KMS-11 (cell line): ENCODE data around the gene PSMB2.

Experiments used
- H2AFZ ChIP-seq: fragments of 200-600 bp; sonication (generic); 2 replicates; pipeline ENCODE4 v1.6.1; 2016; ENCODE audit warnings: antibody characterized with exemption, mixed run types, low read depth
- H3K27ac ChIP-seq: fragments of 200-600 bp; sonication (generic); 2 replicates; pipeline ENCODE4 v1.6.1; 2016; ENCODE audit warnings: mild to moderate bottlenecking, mixed run types
- H3K27me3 ChIP-seq: fragments of 200-600 bp; sonication (generic); 2 replicates; pipeline ENCODE4 v1.6.1; 2017; ENCODE audit warnings: mild to moderate bottlenecking, low read depth, mixed run types, moderate library complexity; ENCODE audit not compliant: insufficient read depth
- H3K36me3 ChIP-seq: fragments of 200-600 bp; sonication (generic); 2 replicates; pipeline ENCODE4 v1.6.1; 2017; ENCODE audit warnings: mild to moderate bottlenecking, mixed run types; ENCODE audit not compliant: insufficient read depth
- H3K4me1 ChIP-seq: fragments of 200-600 bp; sonication (generic); 2 replicates; pipeline ENCODE4 v1.6.1; 2016; ENCODE audit warnings: mild to moderate bottlenecking, low read depth, mixed run types; ENCODE audit not compliant: poor library complexity, severe bottlenecking
- H3K4me2 ChIP-seq: fragments of 200-600 bp; sonication (generic); 2 replicates; pipeline ENCODE4 v1.7.0; 2016; ENCODE audit warnings: mild to moderate bottlenecking, mixed run types
- H3K4me3 ChIP-seq: fragments of 200-600 bp; sonication (generic); IDR thresholded peaks from 2 replicates; pipeline ENCODE4 v1.6.1; 2017; ENCODE audit warnings: low read depth, low read length, mixed read lengths; ENCODE audit not compliant: insufficient read depth
- H3K79me2 ChIP-seq: fragments of 200-600 bp; sonication (generic); 2 replicates; pipeline ENCODE4 v1.6.1; 2016; ENCODE audit warnings: low read depth, mixed run types; ENCODE audit not compliant: insufficient read depth
- H3K9ac ChIP-seq: fragments of 200-600 bp; sonication (generic); 2 replicates; pipeline ENCODE4 v1.6.1; 2016; ENCODE audit warnings: mild to moderate bottlenecking, mixed run types
- H4K20me1 ChIP-seq: fragments of 200-600 bp; sonication (generic); 2 replicates; pipeline ENCODE4 v1.6.1; 2016; ENCODE audit warnings: mild to moderate bottlenecking, mixed run types; ENCODE audit not compliant: insufficient read depth
- TF ChIP-seq, protein P1 (sequence below): fragments of 200-600 bp; sonication (generic); conservative IDR thresholded peaks from 2 replicates; pipeline ENCODE4 v1.6.1; 2017; ENCODE audit warnings: low read depth, mild to moderate bottlenecking, antibody characterized with exemption, low read length, moderate library complexity, mixed read lengths

The PSMB2 gene

DNA sequence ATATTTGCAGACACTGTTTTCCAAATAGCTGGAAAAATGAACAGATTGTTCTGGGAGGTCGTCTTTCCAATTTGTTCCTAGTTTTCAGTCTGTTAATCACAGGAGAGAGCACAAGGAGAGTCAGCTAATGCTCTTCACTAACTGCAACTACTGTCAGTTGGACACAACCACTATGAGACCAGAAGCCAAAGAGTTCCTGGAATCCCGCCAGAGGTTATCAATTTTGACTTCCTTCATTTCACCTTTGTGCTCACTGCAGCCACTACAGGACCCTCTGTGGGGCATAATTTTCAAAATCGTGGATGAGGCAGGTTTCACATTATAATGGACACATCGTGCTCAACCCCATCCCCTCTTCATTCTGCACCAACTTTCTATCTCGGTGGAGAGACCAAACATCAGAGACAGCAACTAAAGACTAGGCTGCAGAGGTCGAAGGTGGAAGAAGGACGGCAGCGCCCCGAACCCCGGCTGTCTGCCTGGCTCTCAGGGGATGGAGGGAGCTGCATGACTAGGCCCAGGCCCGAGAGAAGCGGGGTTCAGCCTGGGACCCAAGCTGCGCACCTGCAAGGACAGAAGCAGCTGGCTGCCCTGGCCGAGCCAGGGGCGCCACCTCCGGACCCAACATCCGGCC is 84.7 kb downstream of the PSMB2 start:
- H3K27me3 ChIP-seq = no peaks in the 10 kb centered on the region
- H3K36me3 ChIP-seq = no peaks in the 10 kb centered on the region
- peak overlapping the region; percentile 93 for H3K4me2 ChIP-seq
- H3K4me1 ChIP-seq = peaks cover 18% of the 10 kb centered on the region
- TF ChIP-seq, protein P1, sequence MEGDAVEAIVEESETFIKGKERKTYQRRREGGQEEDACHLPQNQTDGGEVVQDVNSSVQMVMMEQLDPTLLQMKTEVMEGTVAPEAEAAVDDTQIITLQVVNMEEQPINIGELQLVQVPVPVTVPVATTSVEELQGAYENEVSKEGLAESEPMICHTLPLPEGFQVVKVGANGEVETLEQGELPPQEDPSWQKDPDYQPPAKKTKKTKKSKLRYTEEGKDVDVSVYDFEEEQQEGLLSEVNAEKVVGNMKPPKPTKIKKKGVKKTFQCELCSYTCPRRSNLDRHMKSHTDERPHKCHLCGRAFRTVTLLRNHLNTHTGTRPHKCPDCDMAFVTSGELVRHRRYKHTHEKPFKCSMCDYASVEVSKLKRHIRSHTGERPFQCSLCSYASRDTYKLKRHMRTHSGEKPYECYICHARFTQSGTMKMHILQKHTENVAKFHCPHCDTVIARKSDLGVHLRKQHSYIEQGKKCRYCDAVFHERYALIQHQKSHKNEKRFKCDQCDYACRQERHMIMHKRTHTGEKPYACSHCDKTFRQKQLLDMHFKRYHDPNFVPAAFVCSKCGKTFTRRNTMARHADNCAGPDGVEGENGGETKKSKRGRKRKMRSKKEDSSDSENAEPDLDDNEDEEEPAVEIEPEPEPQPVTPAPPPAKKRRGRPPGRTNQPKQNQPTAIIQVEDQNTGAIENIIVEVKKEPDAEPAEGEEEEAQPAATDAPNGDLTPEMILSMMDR = no peak
- peak overlapping the region; percentile 88 for H2AFZ ChIP-seq
- peaks cover 26% of the 10 kb centered on the region; the same call in 1 of the 2 replicates for H3K79me2 ChIP-seq
- H3K27ac ChIP-seq = peak overlapping the region; percentile 77
- no peaks in the 10 kb centered on the region for H4K20me1 ChIP-seq
- H3K4me3 ChIP-seq = no peak overlapping the region
- H3K9ac ChIP-seq = peak overlapping the region; percentile 93

DNA sequence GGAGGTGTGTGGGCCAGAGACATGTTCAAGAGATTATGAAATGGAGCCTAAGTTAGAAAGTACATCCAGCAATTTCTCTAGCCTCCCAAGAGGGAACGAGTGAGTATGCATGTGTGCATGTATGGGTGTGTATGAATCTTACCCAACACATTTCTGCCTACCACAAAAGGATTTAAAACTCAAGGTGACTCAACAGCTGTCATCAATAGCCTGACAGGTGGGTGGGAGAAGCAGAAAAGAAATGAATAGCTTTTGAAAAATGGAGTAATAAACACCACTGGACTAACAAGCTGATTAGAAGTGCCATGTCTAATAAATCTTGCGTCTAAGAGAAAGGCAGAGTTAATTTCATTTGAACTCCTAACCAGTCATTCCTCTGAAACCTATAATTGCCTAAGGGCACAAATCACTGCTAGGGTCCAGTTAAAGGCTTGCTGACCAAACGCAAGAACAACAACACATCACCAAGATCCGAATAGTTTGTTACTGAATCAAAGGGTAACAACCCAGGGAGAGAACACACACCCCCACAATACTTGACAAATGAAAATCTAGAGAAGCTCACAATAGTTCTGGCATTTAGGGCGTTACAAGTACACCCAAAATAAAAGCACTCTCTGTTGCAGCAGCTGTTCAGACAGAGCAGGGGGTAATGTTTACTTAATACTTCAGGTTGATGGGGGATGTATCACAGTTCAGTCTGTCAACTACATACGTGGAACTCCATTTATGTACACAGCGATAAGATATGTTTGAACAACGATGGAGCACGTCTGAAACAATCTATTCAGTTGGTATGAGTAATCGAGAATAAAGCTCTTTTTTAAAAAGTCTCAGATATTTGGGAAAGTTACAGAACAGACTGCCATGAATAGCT is 85.5 kb downstream of the PSMB2 start:
- Histone ChIP-seq H3K79me2 (peaks cover 26% of the 10 kb centered on the region; the same call in 1 of the 2 replicates), H2AFZ (no peak overlapping the region; the same call in 1 of the 2 replicates), H3K36me3 (no peaks in the 10 kb centered on the region), H3K4me1 (peaks cover 18% of the 10 kb centered on the region), H3K27ac (no peak overlapping the region), H3K9ac (no peak overlapping the region; the same call in 1 of the 2 replicates), H3K4me2 (peak overlapping the region; percentile 93), H3K4me3 (no peak overlapping the region), H3K27me3 (no peaks in the 10 kb centered on the region), H4K20me1 (no peaks in the 10 kb centered on the region)
- TF ChIP-seq, protein P1 = no peak

DNA sequence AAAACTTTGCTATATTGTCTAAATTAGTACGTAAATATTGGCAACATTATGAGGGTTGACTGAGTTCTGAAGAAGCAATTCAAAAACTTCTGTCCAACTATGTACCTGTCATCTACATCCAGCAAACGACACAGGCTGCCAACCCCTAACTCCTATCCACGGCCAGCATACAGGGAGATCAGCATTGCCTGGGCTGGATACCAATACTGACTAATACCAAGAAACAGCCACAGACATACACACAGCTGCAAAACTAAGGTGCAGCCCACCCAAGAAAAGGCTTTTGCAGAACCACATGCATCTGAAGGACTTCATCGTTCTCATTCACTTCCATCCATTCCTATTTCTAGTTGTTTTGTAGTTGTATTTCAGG is 86.1 kb downstream of the PSMB2 start:
- TF ChIP-seq, protein P1 = no peak
- peaks cover 26% of the 10 kb centered on the region; the same call in 1 of the 2 replicates for H3K79me2 ChIP-seq

DNA sequence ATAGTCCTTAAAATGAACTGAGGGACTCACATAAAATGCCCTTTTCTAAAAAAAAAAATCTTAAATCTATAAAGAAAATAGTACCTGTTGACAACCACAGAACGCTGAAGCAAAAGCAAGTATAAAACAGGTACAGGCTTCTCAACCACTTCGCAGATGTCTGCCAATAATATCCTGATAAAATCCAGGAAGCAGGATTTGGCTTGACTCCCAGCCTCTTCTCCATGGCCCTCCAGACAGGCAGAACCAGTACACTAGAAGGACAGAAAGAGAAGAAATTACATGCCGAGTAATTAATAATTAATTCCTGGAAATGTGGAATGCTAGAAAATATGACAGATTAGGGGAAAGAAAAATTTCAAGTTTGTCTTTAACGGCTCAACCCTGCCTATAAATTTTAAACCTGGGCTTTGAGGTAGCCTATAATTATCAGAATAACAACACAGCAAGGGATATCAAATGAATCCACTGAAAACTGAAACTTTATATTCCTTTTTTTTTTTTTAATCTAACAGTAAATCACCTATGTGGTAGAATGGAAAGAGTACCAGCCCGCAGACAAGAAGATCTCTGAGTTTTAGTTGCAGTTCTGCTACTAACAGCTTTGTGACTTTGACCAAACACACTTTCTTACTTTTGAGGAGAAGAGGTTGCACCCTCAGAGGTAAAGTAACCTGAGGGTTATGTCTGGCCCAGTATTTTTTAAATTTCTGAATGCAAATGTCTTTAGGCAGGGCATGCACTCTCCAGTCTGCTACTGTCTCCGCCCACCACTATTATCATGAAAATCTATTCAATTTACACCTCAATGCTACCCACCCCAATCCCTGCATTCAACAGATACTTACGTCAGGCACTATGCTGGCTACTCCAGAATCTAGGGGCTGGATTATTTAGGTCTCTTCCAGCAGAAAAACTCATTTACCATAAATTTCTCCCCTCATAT is 86.8 kb downstream of the PSMB2 start:
- H3K9ac ChIP-seq = no peak overlapping the region
- TF ChIP-seq, protein P1 = no peak
- H3K4me3 ChIP-seq = no peak overlapping the region
- peaks cover 26% of the 10 kb centered on the region; the same call in 1 of the 2 replicates for H3K79me2 ChIP-seq
- no peaks in the 10 kb centered on the region for H4K20me1 ChIP-seq
- H3K36me3 ChIP-seq = no peaks in the 10 kb centered on the region
- H3K27me3 ChIP-seq = no peaks in the 10 kb centered on the region
- H2AFZ ChIP-seq = no peak overlapping the region
- no peak overlapping the region for H3K4me2 ChIP-seq
- H3K27ac ChIP-seq = no peak overlapping the region
- H3K4me1 ChIP-seq = peaks cover 18% of the 10 kb centered on the region

More for the DNA sequence above, 86.1 kb downstream of the PSMB2 start:
- Histone ChIP-seq H3K27me3 (no peaks in the 10 kb centered on the region), H3K4me1 (peaks cover 18% of the 10 kb centered on the region), H3K4me3 (no peak overlapping the region), H3K36me3 (no peaks in the 10 kb centered on the region), H4K20me1 (no peaks in the 10 kb centered on the region), H2AFZ (no peak overlapping the region), H3K9ac (no peak overlapping the region), H3K4me2 (no peak overlapping the region; the same call in 1 of the 2 replicates), H3K27ac (no peak overlapping the region)
